Stimulated activated CD4-positive, alpha-beta T cell treated with anti-CD3 and anti-CD28 coated beads, Interleukin-12 subunit alpha, Interleukin-12 subunit beta, amount 100 ng/mL, for 24 hours (primary cell): Measurements from ENCODE around the gene METAP1.
"Not testable (repeated sequence)": the region's sequence is repeated elsewhere in the genome, so short reads cannot be mapped to it uniquely, and the experiment has no call there.

Source experiments
- DNase-seq, 2 experiments: peaks; one replicate each; pipeline ENCODE4 v3.0.0-alpha.2; 2020; ENCODE audit warnings: low read depth in 2 of 2

METAP1 gene

GRCh38 chr4:99059550-99059949 lies 64.0 kb downstream of the METAP1 start:
- no peak for DNase-seq

DNA sequence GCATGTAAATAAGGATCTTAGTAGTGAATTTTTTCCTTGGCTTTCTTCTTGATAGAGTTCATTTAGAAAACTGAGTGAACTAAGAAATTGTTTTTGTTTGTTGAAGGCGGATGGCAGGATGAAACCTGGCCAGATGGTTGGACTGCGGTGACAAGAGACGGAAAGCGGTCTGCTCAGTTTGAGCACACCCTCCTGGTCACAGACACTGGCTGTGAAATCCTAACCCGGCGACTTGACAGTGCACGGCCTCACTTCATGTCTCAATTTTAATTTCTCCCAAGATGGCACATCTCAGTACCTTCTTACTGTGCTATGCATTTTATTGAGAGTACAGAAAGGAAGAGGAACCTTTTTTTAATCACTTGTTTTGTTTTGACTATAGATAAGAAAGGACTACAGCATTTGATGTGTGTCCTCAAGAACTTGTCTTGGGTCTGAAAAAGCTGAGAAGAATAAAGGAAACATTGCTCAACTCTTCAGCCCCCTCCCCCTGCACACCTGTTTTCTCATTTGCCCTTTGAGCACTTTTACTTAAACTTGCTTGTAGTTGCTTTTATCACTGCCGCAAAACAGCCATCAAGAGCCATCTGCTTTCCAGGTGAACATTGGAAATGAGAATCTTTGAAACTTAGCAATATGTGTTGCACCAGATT lies 65.7 kb downstream of the METAP1 start:
- DNase-seq: no peak

- no peak for DNase-seq
Observed at GRCh38 chr4:99062120-99062519, 66.6 kb downstream of the METAP1 start.

DNA sequence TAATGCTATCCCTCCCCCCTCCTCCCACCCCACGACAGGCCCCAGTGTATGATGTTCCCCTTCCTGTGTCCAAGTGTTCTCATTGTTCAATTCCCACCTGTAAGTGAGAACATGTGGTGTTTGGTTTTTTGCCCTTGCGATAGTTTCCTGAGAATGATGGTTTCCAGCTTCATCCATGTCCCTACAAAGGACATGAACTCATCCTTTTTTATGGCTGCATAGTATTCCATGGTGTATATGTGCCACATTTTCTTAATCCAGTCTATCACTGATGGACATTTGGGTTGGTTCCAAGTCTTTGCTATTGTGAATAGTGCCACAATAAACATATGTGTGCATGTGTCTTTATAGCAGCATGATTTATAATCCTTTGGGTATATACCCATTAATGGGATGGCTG lies 70.0 kb downstream of the METAP1 start:
- not testable (repeated sequence) for DNase-seq

- DNase-seq: no peak
Observed at GRCh38 chr4:99067617-99068016, 72.1 kb downstream of the METAP1 start.

GRCh38 chr4:99071159-99071558 lies 75.6 kb downstream of the METAP1 start:
- no peak for DNase-seq

- DNase-seq: no peak
Observed at GRCh38 chr4:99074816-99075215, 79.3 kb downstream of the METAP1 start.

DNA sequence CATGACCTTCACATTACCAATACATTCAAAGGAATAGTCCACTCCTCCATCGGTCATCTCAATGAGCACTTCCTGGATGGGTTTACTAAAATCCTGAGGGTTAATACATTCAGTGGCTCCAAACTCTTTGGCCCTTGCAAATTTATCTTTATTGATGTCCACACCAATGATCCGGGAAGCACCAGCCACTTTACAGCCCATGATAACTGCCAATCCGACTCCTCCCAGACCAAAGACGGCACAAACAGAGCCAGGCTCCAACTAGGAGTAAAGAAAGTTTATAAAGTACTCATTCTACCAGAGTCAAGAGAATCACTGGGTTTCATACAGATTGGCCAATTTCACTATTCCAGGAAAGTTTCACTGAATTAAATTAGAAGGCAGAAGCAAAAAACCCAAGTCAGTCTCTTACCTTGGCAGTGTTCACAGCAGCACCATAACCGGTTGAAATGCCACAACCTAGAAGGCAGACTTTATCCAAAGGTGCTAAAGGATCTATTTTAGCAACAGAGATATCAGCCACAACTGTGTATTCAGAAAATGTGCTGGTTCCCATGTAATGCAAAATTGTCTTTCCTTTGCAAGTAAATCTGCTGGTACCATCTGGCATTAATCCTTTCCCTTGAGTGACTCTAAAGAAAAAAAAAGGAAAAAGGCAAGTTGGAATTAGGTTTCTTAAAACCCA lies 80.9 kb downstream of the METAP1 start:
- DNase-seq: no peak

DNA sequence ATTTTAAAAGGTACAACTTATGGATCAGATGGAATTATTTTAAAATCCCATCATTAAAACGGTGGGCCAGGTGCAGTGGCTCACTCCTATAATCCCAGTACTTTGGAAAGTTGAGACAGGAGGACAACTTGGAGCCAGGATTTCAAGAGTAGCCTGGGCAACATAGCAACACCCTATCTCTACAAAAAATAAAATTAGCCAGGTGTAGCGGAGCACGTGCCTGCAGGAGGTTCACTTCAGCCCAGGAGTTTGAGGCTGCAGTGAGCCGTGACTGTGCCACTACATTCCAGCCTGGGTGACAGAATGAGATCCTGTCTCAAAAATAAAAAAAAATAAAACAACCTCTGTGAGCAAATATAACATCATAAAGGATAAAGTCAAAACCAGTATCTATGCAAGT lies 81.7 kb downstream of the METAP1 start:
- no peak for DNase-seq

DNA sequence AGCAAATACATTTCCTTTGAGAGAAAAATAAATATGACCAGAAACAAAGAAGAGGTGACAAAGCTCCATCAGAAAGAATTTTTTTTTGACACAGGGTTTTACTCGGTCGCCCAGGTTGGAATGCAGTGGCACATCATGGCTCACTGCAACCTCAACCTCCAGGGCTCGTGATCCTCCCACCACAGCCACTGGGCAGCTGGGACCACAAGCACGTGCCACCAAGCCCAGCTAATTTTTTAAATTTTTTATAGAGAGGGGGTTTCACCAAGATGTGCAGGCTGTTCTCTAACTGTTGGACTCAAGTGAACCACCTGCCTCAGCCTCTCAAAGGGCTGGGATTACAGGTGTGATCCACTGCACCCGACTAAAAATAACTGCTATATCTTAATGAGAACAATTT lies 82.8 kb downstream of the METAP1 start:
- DNase-seq: no peak

DNA sequence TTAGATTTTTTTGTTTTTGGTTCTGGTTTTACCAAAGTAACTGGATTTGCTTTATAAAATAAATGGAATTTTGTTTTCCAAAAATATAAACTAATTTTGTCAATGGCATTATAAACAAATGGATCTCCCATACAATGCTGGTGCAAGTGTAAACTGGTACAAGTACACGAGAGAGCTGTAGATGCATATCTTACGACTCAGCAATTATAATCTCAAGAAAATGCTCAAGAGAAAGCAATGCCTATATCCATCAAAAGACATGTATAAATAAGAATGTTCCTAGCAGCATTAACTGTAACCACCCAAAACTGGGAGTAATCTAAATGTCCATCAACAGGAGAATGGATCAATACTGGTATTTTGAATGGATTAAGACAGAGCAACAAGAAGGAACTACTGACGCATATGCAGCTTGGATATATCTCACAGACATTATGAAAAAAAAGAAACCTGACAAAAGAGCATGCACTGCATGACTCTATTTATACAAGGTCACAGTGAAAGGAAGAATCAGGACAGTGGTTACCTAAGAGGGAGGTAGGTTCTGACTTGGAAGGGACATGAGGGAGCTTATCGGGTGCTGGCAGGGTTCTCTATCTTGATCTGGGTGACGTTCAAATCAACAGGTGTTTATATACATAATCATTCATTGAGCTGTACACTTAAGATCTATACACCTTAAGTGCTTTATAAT lies 83.6 kb downstream of the METAP1 start:
- DNase-seq: no peak

DNA sequence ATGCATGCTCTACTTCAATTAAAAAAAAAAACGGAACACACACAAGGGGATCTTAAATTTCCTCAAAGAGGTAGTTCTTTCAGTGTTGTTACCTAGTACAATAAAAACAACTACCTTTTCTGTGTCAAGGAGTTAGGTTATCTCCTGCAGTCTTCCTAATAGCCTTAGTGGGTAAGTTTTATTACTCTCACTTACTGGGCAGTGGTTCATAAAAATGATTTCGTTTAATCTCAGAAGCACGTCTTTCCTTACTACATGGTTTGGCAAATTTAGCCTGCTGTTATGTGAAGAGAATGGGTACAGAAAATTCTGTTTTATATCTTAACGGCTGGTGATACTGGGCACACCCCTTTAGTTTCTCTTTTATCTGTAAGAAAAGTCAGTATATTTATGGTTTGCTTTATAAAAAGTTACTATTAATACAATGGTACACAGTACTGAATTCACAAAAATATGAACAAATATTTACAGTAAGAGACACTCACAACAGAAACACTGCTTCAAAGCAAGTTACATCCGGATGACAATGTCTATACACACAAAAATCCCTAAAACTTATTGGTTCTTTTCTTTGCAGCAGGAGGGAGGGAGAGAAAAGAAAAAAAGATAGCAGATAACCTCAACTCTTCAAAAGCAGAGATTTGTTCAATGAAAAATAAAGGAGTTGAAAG lies 84.2 kb downstream of the METAP1 start:
- no peak for DNase-seq

- DNase-seq: not testable (repeated sequence)
Observed at GRCh38 chr4:99080869-99081268, 85.3 kb downstream of the METAP1 start.

- DNase-seq: no peak
Observed at GRCh38 chr4:99082192-99082591, 86.7 kb downstream of the METAP1 start.

DNA sequence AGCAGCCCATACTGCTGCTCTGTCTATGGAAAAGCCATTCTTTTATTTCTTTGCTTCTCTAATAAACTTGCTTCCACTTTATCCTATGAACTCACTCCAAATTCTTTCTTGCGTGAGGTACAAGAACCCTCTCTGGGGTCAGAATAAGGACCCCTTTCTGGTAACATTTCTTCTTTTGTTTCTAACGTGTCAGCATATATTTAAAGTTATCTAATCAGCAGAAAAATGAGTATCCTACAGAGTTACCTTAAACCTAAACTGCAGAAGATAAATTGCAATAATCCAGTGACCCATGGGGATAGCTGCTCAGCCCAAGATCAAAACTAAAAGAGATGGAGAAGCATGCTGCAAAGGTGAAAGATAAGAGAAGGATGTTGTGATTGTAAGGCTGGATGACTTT lies 89.1 kb downstream of the METAP1 start:
- DNase-seq: no peak

GRCh38 chr4:99088023-99088449 lies 92.5 kb downstream of the METAP1 start:
- no peak for DNase-seq

DNA sequence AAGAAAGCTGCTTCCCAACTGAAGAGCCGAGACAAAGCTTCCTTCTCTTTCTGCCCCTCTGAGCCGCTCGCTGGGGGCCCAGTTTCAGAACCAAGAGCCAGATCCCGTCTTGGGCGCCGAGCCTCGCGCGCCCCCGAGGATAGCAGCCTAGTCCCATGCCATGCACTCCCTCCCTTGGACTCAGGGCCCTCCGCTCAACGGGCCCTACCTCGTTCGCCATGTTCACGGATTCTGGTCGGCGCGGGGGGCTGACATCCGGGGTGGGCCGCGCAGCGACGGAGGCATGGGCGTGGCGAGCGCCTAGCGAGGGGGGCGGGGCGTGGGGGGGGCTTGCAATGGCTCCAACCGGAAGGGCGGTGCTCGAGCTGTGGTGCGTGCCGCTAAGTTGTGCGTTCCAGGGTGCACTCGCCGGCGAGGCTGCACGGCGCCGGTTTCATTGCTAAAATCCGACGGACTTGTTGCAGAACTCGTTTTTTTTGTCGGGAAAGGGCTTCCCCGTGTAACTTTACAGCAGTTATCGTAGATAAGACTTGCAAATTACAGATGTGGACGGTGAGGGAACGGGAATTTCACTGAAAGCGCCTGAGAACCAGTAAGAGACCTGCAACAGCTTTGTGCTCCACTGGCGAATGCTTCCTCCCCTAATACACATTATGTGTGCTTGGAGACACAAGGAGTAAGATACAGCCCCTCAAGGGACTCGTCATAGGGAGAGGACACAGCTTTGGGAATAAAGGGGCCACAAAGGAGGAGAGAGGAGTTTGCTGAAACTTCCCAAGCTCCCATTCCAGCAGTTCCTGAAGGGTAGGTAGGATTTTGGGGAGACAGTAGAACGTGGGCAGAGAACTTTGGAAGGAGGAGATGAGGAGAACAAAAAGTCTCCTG lies 93.2 kb downstream of the METAP1 start, which contains the start of gene ADH5:
Gene ADH5, minus strand, starts transcription at position 308 of the 885 bp plus-strand sequence. Its CDS starts 88 bp downstream, at position 220.
- DNase-seq: peak; percentile 82 to 84

- DNase-seq: no peak
Observed at GRCh38 chr4:99090481-99091215, 95.1 kb downstream of the METAP1 start.

GRCh38 chr4:99091216-99091575 lies 95.7 kb downstream of the METAP1 start:
- DNase-seq: no peak

DNA sequence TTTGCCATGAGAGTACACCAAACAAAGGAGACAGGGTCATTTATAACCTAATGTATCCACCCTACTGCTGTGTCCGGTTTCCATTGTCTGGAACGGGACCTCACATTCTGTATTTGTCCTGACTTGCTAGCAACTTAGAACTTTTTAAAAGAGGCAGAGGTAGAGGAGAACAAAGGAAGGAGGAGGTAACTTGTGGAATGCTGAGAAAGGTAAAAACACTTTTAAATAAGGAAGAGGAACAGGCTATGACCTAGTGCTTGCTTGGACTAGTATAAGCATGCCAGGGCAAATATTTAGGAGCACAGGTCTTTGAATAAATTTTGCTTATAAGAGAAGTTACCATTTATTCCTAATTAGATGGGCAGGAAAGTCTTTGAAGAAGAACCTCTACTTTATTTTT lies 96.3 kb downstream of the METAP1 start:
- not testable (repeated sequence) for DNase-seq

DNA sequence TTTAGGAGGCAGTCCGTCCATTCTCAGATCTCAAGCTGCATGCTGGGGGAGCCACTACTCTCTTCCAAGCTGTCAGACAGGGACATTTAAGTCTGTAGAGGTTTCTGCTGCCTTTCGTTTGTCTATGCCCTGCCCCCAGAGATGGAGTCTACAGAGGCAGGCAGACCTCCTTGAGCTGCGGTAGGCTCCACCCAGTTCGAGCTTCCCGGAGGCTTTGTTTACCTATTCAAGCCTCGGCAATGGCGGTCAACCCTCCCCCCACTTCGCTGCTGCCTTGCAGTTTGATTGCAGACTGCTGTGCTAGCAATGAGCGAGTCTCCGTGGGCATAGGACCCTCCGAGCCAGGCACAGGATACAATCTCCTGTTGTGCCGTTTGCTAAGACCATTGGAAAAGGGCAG lies 103.8 kb downstream of the METAP1 start:
- no peak for DNase-seq
